ENCODE results near the gene ANKS6.

Gene ANKS6

DNA sequence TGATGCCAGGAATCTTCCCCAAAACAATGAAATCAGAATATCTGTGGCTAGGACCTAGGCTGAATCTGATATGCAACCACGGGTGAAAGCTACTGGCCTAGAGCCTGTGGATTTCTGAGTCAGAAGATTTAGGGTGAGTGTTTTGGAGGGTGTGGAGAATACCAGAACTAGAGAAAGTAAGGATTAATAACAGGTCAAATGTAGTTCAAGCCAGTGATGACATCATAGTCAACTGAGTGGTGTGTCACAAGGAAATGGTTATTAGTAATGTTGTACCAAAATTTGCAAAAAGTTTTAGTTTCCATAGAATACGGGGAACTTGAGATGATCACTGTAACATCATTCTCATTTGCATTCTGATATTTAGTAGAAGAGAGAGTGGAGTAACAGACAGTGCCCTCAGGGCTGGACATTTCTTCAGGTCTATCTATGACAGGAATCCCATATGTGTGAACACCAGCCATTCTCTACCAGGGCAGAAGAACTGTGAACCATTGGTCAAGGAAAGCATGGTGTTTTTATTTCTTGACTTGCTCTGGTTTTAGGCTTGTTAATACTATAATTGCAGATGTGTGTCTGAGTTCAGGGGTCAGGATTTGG is 14.8 kb upstream of the ANKS6 start:
- DNase-seq = no peak

DNA sequence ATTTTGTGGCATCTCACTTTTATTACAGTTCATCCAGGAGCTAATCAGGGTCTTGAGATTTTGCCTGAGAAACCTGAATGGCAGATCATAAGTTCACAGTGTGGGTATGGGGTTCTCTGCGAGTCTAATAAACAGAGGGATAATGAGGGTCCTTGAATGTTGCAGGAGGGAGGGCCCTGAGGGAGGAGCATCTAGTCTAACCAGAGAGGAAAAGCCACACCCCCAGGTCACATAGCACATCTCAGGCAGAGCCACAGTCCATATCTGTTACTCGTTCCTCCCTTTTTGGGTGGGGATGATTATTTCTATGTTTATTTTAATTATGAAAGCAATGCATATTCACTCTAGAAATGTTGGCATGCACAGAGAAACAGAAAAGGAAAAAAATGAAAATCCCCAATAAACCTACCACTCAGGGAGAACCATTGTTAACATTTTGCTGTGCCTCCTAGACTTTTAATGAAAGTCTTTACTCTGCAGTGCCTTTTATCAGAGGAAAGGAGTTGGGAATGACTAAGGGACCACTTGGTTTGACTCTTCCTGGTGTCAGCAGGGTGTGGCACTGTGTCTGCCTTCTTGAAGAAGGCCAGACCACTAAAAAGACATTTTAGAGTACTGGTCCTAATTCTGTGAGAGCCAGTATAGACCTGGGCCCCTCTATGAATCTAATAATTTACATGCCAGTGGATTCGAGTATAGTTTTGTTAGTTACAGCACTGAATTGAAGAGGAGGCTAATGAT is 13.9 kb upstream of the ANKS6 start:
- DNase-seq = no peak

DNA sequence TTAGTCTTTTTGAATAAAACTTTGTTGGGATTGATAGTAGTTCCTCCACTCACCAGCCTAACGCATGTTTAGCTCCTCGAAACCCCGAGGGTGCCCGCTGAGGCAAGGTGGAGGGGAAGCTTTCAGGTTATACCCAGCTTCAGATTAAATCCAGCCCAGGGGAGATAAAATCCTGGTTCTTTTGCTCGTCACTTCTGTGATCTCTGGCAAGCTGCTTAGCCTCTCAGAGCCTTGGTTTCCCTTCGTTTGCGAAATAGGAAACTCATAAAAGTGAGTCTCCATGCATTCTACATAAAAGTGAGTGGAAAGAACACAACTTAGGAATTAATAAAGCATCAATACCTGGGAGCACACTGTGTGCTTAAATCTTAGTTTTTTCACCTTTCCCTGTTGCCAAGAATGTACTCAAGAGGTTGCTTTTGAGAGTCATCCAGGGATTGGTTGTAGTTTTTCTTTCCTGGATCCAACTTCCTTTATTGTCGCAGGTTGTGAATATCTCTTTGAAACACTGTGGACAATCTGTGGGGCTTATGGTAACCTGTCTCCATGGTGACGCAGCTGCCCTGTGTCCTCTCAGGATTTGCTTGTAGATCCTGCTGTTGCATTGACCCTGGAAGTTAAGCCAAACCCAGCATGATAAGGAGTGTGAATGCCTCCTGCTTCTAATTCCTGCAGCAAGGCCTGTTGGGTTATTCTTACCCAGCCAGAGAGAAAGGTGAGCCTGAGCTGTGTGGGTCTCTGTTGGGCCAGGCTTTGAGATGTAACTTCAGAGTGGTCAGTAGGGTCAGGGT is 13.2 kb upstream of the ANKS6 start:
- DNase-seq = no peak

DNA sequence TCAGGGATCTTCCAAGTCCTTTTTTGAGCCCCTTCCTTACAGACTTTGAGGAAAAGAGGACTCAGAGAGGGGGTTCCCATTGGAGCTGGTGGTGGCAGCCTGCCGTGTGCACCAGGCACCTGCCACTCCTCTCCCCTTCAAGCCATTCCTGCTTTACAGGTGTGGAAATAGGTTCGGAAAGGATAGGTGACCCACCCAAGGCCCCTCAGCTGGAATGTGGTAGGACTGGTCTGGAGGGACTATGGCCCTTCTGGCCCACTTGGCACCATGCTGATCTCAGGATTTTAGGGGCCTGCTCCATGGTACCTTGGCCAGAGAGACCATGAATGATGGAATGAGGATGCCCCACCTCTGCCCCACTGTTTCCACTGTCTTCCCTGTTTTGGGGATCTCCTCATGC is 12.5 kb upstream of the ANKS6 start:
- no peak for DNase-seq

DNA sequence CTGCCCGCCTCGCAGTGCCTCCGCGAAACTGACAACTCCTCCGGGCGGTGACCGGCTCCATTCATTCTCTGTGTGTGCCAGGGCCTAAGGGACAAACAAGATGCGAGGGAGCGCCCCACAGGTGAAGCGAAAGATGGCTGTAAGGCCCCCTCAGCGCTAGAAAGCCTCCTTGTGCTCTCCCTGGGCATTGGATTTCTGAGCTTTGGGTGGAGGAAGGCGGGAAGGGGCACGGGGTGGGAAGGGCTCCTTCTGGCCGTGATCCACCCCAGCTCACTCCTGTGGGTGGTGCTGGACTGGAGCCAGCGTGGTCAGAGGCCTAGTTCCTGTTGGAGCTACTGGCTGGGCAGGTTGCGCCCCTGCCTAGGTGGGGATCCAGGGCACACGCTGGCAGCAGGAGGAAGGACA is 12.1 kb upstream of the ANKS6 start:
- DNase-seq = no peak

GRCh38 chr9:98807814-98808195 is 11.4 kb upstream of the ANKS6 start:
- DNase-seq = no peak

DNA sequence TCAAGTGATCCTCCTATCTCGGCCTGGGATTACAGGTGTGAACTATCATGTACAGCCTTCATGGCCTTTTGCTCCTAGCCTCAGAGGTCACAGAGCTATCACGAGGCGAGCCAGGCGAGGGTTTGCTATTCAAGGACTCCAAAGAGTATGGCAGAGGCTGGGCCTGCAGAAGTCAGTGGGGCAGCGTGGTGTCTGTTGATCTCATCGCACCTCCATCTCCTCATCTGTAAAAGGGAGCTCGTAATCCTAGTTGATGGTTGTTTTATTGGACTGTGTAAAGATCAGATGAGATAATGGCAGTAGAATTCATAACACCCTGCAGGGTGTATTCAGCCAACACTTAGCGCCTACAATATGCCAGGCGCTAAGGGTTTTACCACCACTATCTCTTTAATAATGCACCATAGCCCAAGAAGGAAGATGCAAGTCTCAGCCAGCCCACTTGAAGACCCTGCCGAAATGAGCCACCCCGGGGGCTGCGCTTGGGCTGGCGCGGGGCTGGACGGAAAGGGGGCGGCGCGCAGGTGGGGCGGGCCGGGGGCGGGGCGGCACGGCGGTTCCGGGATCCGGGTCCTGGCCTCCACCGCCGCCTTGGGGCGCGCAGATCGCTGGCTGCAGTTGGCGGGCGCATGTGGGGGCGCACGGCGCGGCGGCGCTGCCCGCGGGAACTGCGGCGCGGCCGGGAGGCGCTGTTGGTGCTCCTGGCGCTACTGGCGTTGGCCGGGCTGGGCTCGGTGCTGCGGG is 10.9 kb upstream of the ANKS6 start, which contains the start of gene GALNT12:
GALNT12 (plus strand) TSS at position 601 of the 744 bp plus-strand sequence; CDS start at position 630, 29 bp downstream.
- DNase-seq = no peak

- DNase-seq = no peak
Observed at GRCh38 chr9:98806394-98807035, 10.2 kb upstream of the ANKS6 start.

GRCh38 chr9:98805506-98806272 is 9.3 kb upstream of the ANKS6 start:
- no peak for DNase-seq

DNA sequence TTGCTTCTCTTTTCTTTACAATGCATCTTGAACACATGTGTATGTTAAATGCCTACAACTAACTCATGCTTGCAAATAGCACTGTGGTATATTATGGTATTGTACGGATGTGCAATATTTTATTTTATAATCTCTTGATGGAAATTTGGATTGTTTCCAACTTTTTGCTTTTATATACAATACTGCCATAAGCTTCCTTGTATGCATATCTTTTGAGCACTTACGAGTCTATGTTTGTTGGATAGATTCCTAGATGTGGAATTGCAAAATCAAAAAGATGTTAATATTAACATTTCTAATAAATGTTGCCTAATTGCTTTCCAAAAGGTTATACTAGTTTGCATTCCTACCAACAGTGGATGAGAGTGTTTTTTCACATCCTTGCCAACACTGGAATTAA is 7.7 kb upstream of the ANKS6 start:
- no peak for DNase-seq

- no peak for DNase-seq
Observed at GRCh38 chr9:98801969-98802371, 5.6 kb upstream of the ANKS6 start.

DNA sequence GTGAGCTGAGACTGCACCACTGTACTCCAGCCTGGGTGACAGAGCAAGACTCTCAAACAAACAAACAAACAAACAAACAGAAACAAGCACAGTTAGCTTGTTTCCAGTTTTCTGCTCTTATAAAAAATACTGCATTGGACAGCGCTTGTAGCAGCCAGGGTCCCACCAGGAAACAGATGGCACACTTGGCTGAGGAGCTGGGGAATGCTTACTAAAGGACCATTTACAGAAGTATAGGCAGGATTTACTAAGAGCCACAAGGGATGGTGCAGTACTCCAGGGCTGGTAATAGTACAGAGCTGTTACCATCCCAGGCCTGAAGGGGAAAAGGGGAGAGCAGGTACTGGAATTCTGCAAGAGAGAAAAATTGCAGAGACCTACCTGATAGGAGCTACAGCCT is 5.2 kb upstream of the ANKS6 start:
- no peak for DNase-seq

DNA sequence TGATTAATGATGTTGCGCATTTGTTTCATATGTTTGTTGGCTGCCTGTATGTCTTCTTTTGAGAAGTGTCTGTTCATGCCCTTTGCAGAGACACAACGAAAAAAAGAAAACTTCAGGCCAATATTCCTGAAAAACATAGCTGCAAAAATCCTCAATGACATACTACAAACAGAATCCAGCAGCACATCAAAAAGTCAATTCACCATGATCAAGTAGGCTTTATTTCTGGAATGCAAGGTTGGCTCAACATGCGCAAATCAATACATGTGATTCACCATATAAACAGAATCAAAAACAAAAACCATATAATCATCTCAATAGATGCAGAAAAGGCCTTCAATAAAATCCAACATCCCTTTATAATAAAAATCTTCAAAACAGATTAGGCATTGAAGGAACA is 1.9 kb upstream of the ANKS6 start:
- DNase-seq = no peak

GRCh38 chr9:98797491-98797890 is 1.1 kb upstream of the ANKS6 start:
- DNase-seq = no peak

- DNase-seq = no peak
Observed at GRCh38 chr9:98795970-98796363, 388 bp downstream of the ANKS6 start.

- DNase-seq = no peak
Observed at GRCh38 chr9:98795295-98795955, 930 bp downstream of the ANKS6 start.

- DNase-seq = no peak
Observed at GRCh38 chr9:98794802-98795201, 1.6 kb downstream of the ANKS6 start.

DNA sequence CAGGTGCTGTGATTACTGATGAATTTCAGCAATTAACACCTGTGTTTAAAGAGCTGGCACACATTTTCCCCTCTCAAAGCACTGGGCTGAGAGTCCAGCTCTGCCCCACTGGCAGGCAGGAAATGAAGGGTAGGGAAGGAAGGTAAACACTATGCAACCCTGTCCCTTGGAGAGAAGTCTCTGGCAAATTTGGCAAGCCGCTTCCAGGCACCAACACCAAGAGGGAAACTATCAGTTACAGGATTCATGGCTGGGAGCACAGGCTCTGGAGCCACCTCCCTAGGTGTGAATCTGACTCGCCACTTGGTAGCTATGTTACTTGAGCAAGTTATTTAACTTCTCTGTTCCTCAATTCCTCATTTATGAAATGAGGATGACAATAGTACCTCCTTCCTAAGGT is 3.3 kb downstream of the ANKS6 start:
- DNase-seq = no peak

DNA sequence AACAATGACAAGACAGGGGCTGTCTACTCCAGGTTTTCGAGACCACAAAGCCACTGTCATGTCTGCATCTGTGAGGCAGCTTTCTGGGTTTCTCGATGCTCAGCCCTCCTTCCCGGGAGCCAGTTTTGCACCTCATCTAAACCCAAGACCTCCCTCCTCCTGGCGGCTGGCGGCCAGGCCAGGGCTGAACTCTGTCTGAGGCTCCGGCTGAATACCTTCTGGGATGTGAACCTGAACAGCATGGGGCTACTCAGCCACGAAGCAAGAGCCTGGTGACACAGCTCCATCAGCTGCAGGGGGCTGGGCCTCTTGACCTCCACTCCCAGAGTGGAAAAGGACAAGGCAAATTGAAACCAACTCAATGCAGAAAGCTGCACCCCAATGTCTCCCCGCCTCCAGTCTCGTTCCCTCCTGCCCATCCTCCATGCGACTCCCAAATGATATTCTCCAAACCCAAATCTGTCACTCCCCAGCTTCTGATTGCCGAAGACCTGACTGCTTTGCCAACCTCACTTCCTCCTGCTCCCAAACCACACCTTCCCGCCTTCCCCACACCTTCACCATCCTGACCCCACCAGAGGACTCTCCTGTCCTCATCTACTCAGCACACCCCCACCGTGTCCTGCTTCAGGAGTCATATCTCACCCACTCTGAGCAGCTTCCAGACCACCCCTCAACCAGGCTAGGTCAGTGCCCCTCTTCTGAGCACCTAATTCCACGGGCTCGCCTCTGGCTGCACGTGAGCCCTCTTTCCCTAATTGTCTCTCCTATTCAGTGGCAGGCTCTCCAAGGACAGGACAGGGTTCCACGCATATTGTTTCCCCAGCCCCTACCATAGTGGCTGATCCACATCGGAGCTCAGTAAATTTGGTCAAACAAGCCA is 4.5 kb downstream of the ANKS6 start:
- DNase-seq = no peak

DNA sequence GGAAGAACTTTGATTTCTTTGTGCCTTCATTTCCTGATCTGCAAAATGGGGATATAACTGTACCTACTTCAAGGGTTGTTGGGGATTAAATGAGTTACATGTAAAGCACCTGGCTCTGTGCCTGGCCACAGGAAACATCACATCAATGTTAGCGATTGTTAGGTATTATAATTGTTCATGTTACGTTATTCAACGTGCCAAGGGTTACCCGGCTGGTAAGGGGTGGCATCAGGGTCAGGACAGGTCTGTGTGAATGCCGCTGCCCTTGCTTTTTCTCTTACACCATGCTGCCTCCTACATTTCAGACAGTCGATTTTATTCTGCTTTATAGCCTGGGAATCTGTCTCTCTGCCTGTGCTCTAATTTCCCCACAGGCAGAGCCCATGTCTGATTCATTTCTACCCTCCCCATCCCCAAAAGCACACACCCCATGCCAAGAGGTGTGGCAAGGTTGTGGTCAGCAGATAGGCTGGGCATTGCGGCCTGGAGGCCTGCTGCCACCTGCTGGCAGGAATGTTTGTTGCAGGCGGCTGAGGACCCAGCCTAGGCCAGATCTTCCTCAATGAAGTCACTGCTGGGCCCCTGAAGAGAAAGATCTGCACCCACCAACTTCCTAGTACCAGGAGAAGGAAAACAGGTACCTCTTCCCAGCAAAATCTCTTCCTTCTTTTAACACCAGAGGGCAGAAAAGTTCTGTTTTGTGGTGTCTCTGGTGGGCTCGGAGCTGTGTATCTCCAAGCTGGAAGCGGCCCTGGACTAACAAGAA is 5.3 kb downstream of the ANKS6 start:
- no peak for DNase-seq
